ENCODE results near the gene IL10.

The IL10 gene

DNA sequence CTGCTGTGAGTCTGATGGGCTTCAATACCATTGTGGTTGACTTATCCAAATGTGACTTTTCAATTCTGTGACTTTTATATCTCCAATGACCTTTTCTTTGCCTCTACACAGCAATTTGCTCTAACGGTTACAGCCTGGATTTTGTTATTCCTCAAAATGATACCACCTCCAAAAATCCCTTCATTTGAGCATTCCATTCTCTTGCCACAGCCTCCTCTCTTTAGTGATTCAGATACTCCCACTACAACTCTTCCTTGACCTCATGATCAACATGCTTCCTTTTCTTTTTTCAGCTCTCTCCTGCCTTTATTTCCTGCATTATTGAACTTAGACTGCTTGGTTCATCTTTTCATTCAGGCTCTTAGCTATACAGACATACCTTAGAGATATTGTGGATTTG is 18.3 kb downstream of the IL10 start:
- peak; percentile 63 for DNase-seq (ENCODE audit: low read depth)
- no peak overlapping the region for H3K4me3 ChIP-seq (ENCODE audit: low read length)
- TF ChIP-seq, protein P1, sequence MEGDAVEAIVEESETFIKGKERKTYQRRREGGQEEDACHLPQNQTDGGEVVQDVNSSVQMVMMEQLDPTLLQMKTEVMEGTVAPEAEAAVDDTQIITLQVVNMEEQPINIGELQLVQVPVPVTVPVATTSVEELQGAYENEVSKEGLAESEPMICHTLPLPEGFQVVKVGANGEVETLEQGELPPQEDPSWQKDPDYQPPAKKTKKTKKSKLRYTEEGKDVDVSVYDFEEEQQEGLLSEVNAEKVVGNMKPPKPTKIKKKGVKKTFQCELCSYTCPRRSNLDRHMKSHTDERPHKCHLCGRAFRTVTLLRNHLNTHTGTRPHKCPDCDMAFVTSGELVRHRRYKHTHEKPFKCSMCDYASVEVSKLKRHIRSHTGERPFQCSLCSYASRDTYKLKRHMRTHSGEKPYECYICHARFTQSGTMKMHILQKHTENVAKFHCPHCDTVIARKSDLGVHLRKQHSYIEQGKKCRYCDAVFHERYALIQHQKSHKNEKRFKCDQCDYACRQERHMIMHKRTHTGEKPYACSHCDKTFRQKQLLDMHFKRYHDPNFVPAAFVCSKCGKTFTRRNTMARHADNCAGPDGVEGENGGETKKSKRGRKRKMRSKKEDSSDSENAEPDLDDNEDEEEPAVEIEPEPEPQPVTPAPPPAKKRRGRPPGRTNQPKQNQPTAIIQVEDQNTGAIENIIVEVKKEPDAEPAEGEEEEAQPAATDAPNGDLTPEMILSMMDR (conservative IDR thresholded peaks at IDR 0.05; ENCODE audit: low read length), result no peak

DNA sequence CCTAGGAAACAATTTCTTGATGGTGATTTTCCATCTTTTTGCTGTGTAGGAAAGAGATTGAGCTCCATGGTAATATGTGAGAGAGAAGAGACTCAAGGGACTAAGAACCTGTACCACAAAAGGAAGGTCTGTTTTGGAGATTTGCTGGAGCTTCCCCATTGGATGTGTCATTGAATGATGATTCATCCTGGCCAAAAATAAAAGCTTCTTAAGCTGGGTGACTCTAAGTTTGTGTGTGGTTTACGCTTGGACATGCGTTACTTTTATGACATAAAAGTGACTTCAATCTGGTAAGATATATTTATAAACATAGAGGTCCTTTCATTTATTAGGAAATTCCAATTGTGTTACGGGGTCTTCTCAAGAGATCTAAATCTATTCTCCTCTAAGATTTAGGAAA is 19.2 kb downstream of the IL10 start:
- H3K4me3 ChIP-seq (ENCODE audit: low read length), result no peak overlapping the region
- DNase-seq (ENCODE audit: low read depth), result peak; percentile 57
- TF ChIP-seq, protein P1 (conservative IDR thresholded peaks at IDR 0.05; ENCODE audit: low read length), result no peak

DNA sequence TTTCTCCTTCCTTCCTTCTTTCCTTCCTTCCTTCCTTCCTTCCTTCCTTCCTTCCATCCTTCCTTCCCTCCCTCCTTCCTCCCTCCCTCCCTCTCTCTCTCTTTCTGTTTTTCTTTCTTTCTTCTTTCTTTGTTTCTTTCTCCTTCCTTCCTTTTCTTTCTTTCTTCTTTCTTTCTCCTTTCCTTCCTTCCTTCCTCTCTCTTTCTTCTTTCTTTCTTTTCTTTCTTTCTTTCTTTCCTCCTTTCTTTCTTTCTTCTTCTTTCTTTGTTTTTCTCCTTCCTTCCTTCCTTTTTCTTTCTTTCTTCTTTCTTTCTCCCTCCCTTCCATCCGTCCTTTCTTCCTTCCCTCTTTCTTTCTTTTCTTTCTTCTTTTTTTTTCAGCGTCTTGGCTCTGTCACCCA is 19.8 kb downstream of the IL10 start:
- DNase-seq (ENCODE audit: low read depth), result no peak
- H3K4me3 ChIP-seq (ENCODE audit: low read length), result no peak overlapping the region
- TF ChIP-seq, protein P1 (conservative IDR thresholded peaks at IDR 0.05; ENCODE audit: low read length), result no peak

DNA sequence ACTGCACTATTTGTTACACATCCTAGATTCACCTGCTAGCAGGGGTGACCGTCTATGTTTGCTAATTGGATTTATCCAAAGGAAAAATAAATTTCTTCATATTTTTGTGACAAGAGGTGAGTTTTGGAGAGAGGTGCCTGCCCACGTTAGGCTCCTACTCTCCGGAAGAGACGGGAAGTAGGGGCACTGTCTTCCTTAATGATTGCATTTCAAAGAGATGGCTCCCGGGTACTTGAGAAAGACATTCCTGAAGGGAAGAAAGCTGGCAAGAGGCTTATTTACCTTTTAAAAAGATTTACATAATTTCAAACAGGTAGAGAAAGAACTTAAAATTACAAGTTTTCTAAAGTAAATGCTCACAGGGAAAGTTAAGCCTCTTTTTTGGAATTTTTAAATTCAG is 20.4 kb downstream of the IL10 start:
- H3K4me3 ChIP-seq (ENCODE audit: low read length), result no peak overlapping the region
- DNase-seq (ENCODE audit: low read depth), result no peak
- TF ChIP-seq, protein P1 (conservative IDR thresholded peaks at IDR 0.05; ENCODE audit: low read length), result no peak

DNA sequence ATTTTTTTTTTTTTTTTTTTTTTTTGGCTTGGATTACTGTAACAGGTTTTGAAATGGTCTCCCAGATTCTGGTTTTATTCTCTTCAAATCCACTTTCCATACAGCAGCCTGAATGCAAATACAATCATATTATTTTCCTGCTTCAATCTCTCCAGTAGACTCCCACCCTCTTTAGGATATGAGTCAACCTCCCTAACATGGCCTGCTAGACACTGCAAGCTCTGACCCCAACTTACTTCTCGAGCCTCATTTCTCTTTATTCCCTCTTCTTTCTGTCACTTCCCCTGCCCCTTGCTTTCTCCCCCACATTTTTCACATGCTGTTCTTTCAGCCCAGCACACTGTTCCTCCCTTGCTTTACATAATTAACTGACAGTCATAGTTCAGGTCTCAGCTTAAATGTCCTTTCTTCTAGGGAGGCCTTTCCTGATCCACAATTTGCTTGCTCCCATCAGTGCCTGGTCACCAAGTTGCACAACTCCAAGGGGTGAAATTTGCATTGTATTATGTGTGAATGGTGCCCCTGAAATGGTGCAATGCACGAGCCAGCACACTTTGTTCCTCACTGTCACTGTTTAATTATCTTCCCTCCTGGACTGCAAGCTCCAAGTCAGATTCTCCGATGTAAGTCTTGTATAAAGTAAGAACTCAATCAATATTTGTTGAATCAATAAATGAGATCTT is 23.8 kb downstream of the IL10 start:
- TF ChIP-seq, protein P1 (conservative IDR thresholded peaks at IDR 0.05; ENCODE audit: low read length), result no peak
- H3K4me3 ChIP-seq (ENCODE audit: low read length), result no peak overlapping the region
- no peak for DNase-seq (ENCODE audit: low read depth)

DNA sequence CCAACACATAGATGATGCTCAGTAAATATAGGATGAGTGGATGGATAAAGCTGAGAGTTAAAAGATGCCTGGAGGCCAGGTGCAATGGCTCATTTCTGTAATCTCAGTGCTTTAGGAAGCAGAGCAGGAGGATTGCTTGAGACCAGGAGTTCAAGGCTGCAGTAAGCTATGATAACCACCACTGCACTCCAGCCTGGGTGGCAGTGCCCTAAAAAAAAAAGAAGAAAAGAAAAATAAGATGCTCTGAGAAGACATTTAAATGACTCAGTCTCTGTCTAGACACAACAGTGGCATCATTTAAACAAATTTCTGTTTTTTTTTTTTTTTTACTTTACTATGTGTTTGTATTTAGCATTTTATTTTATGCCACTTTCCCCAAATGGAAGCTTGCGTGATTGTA is 27.0 kb downstream of the IL10 start:
- DNase-seq (ENCODE audit: low read depth), result no peak
- no peak overlapping the region for H3K4me3 ChIP-seq (ENCODE audit: low read length)
- TF ChIP-seq, protein P1 (conservative IDR thresholded peaks at IDR 0.05; ENCODE audit: low read length), result no peak

DNA sequence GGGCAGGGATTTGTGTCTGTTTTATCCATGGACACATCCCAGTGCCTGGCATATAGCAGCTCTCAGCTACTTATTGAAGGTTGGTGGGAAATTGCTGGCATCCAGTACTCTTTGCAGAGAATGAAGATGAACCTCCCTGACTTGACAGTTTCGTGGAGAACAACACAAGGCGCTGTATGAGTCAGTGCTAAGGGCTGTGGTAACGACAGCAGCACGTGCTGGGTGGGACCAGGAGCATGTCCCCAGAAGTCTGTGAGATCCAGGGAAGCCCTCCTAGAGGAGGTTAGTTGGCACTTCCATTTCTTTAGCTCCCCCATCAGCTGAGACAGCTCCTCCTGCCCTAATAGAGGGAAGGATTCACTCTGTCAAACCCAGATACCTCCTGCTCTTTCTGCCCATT is 27.6 kb downstream of the IL10 start:
- DNase-seq (ENCODE audit: low read depth), result peak; percentile 17
- TF ChIP-seq, protein P1 (conservative IDR thresholded peaks at IDR 0.05; ENCODE audit: low read length), result no peak
- H3K4me3 ChIP-seq (ENCODE audit: low read length), result no peak overlapping the region
